Upper lobe of left lung (tissue), 4 donors: Measurements from ENCODE around the gene MIB2.

ENCODE experiments used
- CTCF ChIP-seq, 6 experiments: fragments of 450-650 bp in 4 of 6; fragments of 200-600 bp in 2 of 6; sonication (generic) in 2 of 6; IDR thresholded peaks; one replicate each; pipeline ENCODE4 v1.5.1; 2016 to 2019; ENCODE audit warnings: antibody characterized with exemption in 6 of 6
- EP300 ChIP-seq, 4 donors: sonication (generic); formaldehyde crosslinking; IDR thresholded peaks; one replicate each; pipeline ENCODE4 v1.5.1; 2017; ENCODE audit warnings: antibody characterized with exemption in 4 of 4, control low read depth in 2 of 4
- POLR2A ChIP-seq, 4 donors: fragments of 450-650 bp; IDR thresholded peaks; one replicate each; pipeline ENCODE4 v1.5.1; 2016 to 2017; ENCODE audit warnings: antibody characterized with exemption in 4 of 4, mild to moderate bottlenecking in 2 of 4
- POLR2AphosphoS5 ChIP-seq, 2 donors: sonication (generic); formaldehyde crosslinking; IDR thresholded peaks; one replicate each; pipeline ENCODE4 v1.5.1; 2017; ENCODE audit warnings: antibody characterized with exemption in 2 of 2

GRCh38 chr1:1604374-1605033 is 10.8 kb upstream of the MIB2 start:
- TF ChIP-seq CTCF (IDR thresholded peaks at IDR 0.05) = no peak
- no peak for TF ChIP-seq EP300 (IDR thresholded peaks at IDR 0.05)
- no peak for TF ChIP-seq POLR2AphosphoS5 (IDR thresholded peaks at IDR 0.05)
- no peak for TF ChIP-seq POLR2A (IDR thresholded peaks at IDR 0.05)
